GM21737 (cell line): ENCODE results near the gene SS18L1.

Experiments used
- ATAC-seq: cut with Tn5 transposase; IDR thresholded peaks from one replicate; pipeline ENCODE4 v1.9.1; 2021; ENCODE audit warnings: mild to moderate bottlenecking, moderate library complexity; ENCODE audit not compliant: unreplicated experiment

The SS18L1 gene

DNA sequence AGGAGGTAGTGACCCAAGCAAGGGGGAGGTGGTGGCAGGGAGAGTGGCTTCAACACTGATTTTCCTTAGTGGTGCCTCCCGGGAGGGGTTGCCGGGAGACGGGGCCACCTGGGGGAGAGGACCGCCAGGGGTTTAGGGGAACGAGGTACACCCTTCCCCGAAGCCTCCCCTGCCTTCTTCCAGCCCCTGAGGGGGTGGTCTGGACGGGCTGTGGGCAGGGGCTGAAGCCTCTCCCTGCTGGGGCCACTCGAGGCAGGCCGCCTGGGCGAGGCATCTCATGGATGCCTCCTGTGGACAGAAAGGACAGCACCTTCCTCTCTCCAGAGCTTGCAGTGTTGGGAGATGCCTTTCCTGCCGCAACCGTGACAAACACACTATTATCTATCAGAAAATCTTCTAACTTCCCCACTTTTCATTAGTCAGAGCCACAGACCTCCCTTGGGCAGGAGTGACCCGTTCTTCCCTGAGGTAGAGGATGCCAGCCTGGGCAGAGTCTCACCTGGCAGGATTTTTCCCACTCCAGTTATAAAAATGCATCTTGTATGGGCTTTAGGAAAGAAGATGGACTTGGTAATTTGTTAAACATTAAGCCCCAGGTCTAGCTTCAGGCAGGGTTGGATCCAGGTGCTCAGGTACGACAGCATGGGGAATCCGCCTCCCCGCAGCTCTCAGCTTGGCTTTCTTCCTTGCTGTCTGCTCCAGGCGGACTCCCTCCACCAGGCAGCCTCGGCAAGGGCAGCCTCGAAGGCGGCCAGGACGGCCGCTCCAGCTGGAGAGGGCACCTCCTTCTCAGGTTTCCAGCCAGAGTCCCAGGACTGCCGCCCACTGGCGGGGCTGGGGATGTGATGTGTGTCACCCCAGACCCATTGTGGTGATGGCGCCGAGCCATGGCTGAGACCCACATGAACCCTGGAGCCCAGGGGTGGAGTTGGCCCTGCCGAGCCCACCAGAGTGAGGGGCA is 65.5 kb downstream of the SS18L1 start:
- no peak for ATAC-seq

DNA sequence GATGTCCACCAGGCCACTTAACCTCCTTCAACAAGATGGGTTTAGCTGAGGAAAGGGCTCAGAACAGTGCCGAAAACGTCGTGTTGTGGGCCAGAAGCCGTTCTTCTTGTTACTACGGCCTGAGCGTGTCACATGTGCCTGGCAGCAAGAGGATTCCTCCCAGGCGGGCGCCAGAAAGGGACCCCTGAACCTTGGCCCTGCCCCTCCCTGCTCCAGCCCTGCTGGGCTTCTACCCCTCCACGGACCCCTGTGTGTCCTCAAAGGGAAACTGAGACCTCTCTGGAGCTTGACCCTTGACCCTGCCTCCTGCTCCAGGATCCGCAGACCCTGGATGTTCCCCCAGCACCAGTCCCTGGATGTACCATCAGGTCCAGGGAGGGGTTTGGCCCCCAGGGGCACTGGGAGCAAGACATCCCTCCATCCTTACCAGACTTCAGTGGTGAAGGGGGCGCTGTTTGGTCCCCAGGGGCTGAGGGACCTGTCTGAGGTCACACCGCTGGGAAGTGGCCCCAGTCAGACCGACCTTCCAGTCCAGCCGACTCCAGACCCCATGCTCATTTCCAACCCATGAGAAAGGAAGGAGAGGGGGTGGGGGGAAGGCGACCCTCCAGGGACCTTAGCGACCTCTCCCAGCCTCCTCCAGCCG is 66.4 kb downstream of the SS18L1 start:
- ATAC-seq: no peak

- no peak for ATAC-seq
These were observed 66.9 kb downstream of the SS18L1 start for GRCh38 chr20:62210496-62210855.

GRCh38 chr20:62211216-62211615 is 67.6 kb downstream of the SS18L1 start:
- ATAC-seq: no peak

- no peak for ATAC-seq
These were observed 68.3 kb downstream of the SS18L1 start for GRCh38 chr20:62211769-62212288.

- no peak for ATAC-seq
These were observed 68.7 kb downstream of the SS18L1 start for GRCh38 chr20:62212299-62212698.

DNA sequence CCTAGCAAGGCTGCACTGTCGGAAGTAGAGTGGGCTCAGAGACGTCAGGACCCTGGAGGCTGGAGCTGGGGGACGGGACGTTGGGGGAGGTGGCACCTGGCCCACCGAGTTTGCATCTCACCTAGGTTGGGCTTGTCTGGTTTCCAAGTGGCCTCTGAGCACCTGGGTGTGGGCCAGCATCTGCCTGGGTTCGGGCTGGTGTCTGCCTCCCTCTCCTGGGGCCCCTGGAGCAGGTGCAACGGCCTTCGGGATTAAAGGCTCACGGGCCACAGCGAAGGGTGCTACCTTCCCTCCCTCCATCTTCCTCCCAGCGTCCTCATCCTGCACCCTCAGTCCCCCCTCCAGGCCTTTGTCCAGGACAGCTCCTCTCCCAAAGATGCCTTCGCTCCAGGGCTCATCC is 70.5 kb downstream of the SS18L1 start:
- no peak for ATAC-seq

DNA sequence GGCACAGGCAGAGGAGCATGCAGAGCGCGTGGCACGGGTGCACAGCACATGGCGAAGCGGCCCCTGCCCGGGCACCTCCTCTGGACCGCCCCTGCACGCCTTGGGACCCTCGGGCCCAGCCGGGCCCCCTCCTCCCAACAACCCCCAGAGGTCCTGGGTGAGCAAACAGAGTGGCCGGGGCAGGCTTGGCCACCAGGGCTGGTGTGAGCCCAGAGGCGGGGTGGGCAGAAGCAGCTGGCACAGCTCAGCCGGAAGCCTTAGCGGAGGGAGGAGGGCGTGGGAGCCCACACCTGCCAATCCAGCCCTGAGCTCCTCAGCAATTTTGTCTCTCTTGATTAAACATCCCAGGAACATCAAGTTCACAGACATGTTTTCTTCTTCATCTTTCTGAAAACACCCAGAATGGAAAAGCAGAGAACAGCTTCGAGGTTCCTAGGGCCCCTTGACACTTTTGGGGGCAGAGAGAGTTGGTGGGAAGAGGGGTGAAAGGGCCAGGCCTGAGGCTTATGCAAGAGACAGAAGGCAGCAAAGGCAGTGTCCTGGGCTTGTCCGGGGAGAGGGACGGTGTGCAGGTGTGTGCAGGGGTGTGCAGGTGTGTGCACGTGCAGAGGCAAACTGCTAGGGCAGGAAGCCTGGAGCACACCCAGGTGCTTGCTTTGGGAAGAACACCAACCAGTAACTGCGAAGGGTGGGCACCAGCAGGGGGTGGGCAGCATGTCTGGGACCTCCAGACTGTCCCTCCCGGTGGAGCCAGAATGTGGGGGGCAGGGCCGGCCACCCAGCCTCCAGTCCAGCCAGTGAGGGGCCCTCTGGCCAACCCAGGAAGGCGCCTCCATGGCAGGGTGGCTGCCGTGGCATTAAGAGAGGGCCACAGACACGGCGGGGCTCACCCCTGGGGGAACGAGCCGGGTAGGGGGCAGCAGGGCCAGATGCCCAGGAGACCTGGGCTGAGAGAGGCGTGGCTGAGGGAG is 71.7 kb downstream of the SS18L1 start:
- ATAC-seq: no peak

GRCh38 chr20:62215991-62216635 is 72.5 kb downstream of the SS18L1 start:
- ATAC-seq: no peak

DNA sequence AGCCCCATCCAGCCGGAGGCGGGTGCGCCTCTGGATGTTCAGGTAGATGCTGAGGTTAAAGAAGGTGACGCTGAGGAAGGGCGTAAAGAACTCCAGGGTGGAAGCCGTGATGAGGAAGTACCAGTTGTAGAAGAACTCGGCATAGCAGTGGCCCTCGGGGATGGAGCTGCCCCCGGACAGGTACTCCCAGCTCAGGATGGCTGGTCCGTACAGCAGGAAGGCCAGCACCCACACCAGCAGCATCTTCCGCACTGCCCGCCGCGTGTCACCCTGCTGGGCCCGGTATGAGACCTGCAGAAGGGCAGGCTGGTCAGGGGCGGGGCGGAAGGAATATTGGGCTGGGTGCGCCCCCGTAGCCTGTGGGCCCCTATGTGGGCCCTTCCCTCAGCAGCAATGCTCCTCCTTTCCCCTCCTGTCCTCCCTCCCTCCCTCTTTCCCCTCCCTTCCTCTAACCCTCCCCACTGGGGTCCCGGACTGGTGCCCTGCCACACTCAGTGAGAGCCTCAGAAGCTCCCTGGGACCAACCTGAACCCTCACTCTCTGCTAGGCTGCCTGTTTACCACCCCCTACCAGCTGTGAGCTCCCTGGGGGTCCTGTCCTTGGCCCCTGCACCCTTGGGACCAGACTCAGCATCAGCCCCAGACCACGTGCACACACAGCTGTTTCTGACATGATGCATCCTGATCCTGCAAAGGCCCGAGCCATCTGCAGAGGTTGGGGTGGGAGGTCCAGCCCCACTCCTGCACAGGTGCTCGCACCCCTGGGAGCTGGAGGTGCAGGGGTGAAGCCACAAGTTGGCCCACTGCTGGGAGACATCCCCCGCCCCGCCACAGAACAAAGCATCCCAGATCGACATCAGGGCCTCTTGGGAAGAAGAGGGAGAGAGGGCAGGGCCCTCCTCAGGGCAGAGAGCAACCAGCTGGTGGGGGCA is 73.3 kb downstream of the SS18L1 start:
- ATAC-seq: no peak

GRCh38 chr20:62217913-62218773 is 74.6 kb downstream of the SS18L1 start:
- no peak for ATAC-seq

DNA sequence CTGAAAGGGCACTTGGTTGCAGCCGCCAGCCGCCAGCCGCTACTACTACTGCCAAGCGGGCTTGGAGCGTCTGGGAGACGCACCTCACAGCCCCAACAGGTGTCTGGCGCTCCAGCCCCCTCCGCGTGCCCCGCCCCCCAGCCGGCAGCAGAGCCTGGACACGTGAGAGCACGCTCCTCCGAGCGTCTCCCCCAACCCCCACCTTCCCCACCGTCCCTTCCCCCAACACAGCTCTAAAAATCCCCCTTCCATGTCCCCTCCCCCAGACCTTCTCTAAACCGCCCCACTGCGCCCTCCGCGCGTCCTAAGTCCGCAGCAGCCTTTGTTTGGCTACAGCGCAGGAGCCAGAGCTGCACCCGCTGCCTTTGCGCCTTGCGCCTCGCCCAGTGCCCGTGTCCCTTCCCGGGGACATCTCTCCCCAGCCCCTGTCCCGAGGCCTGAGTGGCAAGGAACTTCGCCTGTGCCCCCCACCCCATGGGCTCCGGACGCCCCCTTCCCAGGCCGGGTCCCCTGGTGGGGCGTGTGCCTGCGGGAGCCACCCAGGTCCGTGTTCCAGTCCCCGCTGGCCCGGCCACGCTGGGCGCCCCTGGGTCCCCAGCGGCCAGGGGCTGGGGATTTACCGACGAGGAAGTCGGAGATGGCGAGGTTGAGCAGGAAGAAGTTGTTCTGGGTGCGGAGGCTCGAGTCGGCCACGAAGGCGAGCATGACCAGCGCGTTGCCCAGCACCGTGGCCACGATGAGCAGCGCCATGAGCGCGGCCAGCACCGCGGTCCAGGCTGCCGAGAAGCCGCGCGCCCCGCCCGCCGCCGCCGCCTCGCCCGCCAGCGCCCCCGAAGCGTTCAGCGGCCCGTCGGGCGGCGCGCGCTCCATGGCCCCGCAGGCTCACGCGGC is 75.8 kb downstream of the SS18L1 start:
- no peak for ATAC-seq

- ATAC-seq: no peak
These were observed 76.6 kb downstream of the SS18L1 start, which contains the start of gene HRH3 for GRCh38 chr20:62219992-62220665. Gene HRH3 (minus strand): TSS chr20:62220278. CDS start chr20:62219970, 308 bp downstream.

DNA sequence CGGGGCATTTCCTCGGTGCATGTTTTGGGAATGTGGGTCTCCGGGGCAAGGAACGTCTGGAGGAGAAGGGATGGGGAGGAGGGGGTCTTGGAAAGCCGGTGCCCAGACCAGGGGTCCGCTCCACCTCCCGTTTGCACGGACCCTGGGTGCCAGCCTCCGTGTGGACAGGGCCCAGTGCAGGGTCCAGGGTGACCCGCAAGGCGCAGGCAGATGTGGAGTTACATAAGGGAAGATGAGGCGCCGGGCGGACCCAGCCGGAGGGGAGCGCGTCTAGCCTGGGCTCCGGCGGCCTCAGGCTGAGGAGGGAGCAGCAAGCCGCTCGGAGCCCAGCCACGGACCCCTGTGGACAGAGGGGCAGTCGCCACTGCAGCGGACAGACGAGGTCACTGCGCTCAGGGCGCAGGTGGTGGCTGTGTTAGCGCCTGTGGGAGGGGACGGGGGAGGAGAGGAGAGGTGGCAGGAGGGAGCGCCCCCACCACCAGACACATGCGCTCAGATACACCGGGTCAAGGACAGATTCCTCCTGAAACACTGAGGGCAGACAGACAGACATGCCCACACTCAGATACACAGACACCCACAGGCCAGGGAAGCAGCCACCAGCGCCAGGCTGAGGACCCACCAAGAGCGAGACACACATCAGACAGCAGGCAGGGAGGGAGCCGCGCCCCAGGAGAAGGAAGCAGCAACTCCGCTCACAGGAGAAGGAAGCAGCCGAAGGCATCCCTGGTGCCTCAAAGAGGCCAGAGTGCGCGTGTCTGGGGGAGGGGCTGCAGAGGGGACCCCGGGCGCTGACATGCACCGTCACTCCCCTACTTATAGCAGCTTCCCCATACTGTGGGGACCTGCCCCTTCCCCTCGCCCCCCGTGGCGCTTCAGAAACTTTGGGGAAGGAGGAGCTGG is 77.3 kb downstream of the SS18L1 start:
- ATAC-seq: no peak

DNA sequence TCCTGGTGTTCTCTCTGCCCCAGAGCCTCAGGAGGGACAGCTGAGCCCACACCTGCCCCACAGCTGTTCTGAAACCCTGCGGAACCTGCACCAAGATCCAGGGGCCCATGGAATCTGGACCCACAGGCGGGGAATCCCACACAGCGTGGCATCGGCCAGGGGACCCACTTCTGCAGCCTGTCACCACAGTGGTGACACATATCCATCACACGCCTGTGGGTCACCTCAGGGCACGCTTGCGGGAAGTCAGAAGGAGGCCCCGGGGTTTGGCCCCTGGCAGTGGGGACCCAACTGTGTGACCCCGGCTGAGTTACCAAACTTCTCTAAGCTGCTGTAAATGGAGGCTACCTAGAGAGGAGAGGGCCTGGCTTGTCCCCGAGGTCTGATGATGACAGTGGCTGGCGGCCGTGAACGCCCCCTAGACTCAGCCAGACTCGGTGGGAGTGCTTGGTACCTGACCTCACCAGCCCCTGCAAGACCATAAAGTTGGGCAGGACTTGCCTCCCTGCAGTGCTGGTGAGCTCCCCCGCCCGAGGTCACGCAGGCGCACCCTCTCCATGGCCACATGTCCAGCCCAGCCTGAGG is 78.8 kb downstream of the SS18L1 start:
- ATAC-seq: no peak
